Transverse colon (tissue), 4 donors: ENCODE data around the gene C10orf95. TPM values are rescaled to one million over a fixed set of nuclear protein-coding genes. Genes with fewer than 3 reads are reported as not detected.
"Not testable (repeated sequence)": the region's sequence is repeated elsewhere in the genome, so short reads cannot be mapped to it uniquely, and the experiment has no call there.

Experiments used
- DNase-seq: peaks from one replicate; pipeline ENCODE4 v3.0.0-alpha.2; 2019
- H3K27ac ChIP-seq, 4 donors: fragments of 200-600 bp; sonication (generic); 2 replicates each; pipeline ENCODE4 v1.5.1; 2016 to 2018; ENCODE audit warnings: inconsistent platforms in 4 of 4
- H3K27me3 ChIP-seq: fragments of 200-600 bp; sonication (generic); 2 replicates; pipeline ENCODE4 v1.5.1; 2017; ENCODE audit warnings: inconsistent platforms
- H3K36me3 ChIP-seq, 4 donors: fragments of 200-600 bp; sonication (generic); 2 replicates each; pipeline ENCODE4 v1.5.1; 2017 to 2019; ENCODE audit warnings: inconsistent platforms in 4 of 4
- H3K4me1 ChIP-seq, 4 donors: fragments of 200-600 bp; sonication (generic); 2 replicates each; pipeline ENCODE4 v1.5.1; 2017 to 2020; ENCODE audit warnings: inconsistent platforms in 4 of 4
- H3K4me3 ChIP-seq, 4 donors: fragments of 200-600 bp; sonication (generic); 1 replicate in 1 of 4; 2 replicates in 3 of 4; pipeline versions ENCODE4 v1.5.1 to v1.6.1; 2017 to 2019; ENCODE audit warnings: inconsistent platforms in 4 of 4
- H3K9me3 ChIP-seq, 2 donors: fragments of 200-600 bp; sonication (generic); 2 replicates each; pipeline ENCODE4 v1.5.1; 2017 to 2019; ENCODE audit warnings: inconsistent platforms in 2 of 2
- EP300 ChIP-seq: sonication (generic); formaldehyde crosslinking; IDR thresholded peaks from one replicate; pipeline ENCODE4 v1.6.1; 2017; ENCODE audit warnings: antibody characterized with exemption, low read depth
- POLR2A ChIP-seq: fragments of 450-650 bp; IDR thresholded peaks from one replicate; pipeline ENCODE4 v1.6.1; 2016; ENCODE audit warnings: antibody characterized with exemption, mild to moderate bottlenecking, moderate library complexity
- POLR2AphosphoS5 ChIP-seq, 3 donors: sonication (generic); formaldehyde crosslinking; IDR thresholded peaks; one replicate each; pipeline ENCODE4 v1.6.1; 2016; ENCODE audit warnings: antibody characterized with exemption in 3 of 3
- WGBS, 2 donors: methylation state at CpG; one replicate each; pipeline ENCODE4 v1.1.5; 2018; ENCODE audit warnings: low coverage in 1 of 2; 5-methylcytosine and 5-hydroxymethylcytosine counted together
- in situ Hi-C, 4 donors: fragments of 200-750 bp; cut with MboI; loops; one replicate each; pipeline versions ENCODE4 v1.15.0 to v1.15.1; 2017; ENCODE audit warnings: low sequenced_read_pairs in 3 of 4, low pct_ligation_motif_present in 1 of 4, low pct_unique_long_range_greater_than_20kb in 1 of 4
- intact Hi-C: fragments of 100-400 bp; cut with DNase I; formaldehyde crosslinking; loops from one replicate; pipeline ENCODE4 v1.15.1; 2023; ENCODE audit warnings: low total_unique reads
- total RNA-seq, 4 donors: library from RNA; depleted of rRNA; stranded (reverse); fragments of >200 nt; gene quantifications; one replicate each; pipeline ENCODE4 v1.1.0, GENCODE V29; 2016
- TF ChIP-seq, protein P1 (sequence below), 5 experiments: fragments of 200-600 bp in 3 of 5; fragments of 450-650 bp in 2 of 5; sonication (generic) in 3 of 5; IDR thresholded peaks; 1 replicate in 2 of 5; 2 replicates in 3 of 5; pipeline ENCODE4 v1.5.1; 2016 to 2017; ENCODE audit warnings: antibody characterized with exemption in 5 of 5, inconsistent platforms in 3 of 5, mild to moderate bottlenecking in 2 of 5, moderate library complexity in 1 of 5

The C10orf95 gene, protein sequence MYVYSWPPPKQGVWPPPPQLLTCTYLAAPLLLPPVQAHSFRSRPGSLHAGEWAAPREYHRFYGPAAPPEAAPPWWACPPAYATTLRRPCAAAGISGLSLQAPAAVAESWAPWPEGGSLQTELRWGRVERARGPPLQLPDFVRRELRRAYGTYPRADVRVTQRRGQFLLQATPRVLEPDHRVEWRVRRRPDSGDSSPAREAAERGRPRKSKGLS
- 10 to 100 TPM in 1 of 4 donors, 1 to 10 TPM in 1, under 1 TPM in 2; 0.48 to 34.4 (median 1.1) TPM for total RNA-seq

DNA sequence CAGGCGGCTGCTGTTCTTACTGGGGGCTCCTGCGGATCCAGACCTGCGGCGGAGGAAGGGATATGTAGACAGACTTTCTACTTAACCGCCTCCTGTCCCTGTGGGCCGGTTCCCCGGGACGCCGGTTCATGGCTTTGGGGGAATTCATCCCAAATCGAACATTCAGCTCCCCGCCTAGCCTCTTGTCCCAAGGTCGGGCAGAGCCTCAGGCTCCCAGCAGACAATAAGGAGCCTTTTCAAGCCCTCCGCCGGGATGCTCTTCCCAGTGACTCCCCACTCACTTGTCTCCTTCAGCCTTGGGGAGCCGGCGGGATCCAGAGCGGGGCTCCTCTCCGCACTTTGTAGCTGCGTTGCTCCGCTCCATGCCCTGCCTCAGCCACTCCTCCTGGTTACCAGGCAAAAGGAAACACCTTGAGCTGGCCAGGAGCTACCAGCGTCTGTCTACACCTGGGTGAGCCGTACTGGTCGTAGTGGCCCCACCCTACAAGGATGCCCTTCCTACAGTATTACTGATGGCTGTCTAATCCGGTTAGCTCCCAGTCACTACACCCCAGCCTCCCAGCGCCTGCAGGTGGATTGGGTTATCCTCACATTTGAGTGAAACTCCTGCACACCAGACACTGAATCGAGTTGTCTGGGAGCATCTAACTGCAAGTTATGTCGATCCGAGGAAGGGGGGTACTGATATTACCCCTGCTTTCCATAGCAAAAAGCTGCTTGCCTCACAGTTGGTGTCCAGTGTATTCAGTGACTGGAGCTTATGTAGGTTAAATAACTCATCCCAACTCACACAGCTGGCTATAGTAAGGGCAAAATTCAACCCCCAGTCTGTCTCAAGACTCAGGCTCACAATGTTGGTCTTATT is at the start of gene C10orf95:
C10orf95 (minus strand) TSS at position 439 of the 865 bp plus-strand sequence. CDS start 450 bp downstream, outside the sequence.
- TF ChIP-seq POLR2AphosphoS5 (IDR thresholded peaks at IDR 0.05), result peak; percentile 11 to 52 (median 37)
- no peak for TF ChIP-seq EP300
- TF ChIP-seq POLR2A, result peak; percentile 52
- H3K36me3 ChIP-seq, result no peaks in the 10 kb centered on the region
- peaks cover 4 to 16% (median 9%) of the 10 kb centered on the region in 4 donors for H3K4me1 ChIP-seq
- intact Hi-C loops (no loop called here), in situ Hi-C loops (no loop called here)
- peak within 1 kb of the TSS; percentile 49 to 78 (median 74) for H3K4me3 ChIP-seq
- peak within 1 kb of the TSS; percentile 88 to 93 (median 91) for H3K27ac ChIP-seq
- no peaks in the 10 kb centered on the region for H3K9me3 ChIP-seq
- no peaks in the 10 kb centered on the region for H3K27me3 ChIP-seq
- DNase-seq, result peak; percentile 71
- 25% methylated on average over 24 of the region's 28 CpGs; no CpG with 5 or more reads in 1 of the 2 donors for WGBS, 2 donors

DNA sequence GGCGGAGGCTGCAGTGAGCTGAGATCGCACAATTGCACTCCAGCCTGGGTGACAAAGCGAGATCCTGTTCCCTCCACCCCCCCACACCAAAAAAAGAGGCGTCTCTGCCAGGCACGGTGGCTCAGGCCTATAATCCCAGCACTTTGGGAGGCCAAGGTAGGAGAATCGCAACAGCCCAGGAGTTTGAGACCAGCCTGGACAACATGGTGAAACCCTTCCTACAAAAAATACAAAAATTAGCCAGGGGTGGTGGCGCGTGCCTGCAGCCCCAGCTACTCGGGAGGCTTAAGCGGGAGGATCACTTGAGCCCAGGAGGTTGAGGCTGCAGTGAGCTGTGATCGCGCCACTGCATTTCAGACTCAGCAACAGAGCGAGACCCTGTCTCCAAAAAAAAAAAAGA is 49.3 kb upstream of the C10orf95 start:
- H3K4me3 ChIP-seq, H3K9me3 ChIP-seq, DNase-seq, intact Hi-C loops, H3K27me3 ChIP-seq, H3K36me3 ChIP-seq, in situ Hi-C loops: not testable (repeated sequence)
- Histone ChIP-seq H3K4me1 (peaks cover 10 to 74% (median 41%) of the 10 kb centered on the region in 4 donors), H3K27ac (peak overlapping the region; percentile 93 to 99 (median 95))
- WGBS, 2 donors, result 94% methylated on average over 13 of the region's 13 CpGs; no CpG with 5 or more reads in 1 of the 2 donors

DNA sequence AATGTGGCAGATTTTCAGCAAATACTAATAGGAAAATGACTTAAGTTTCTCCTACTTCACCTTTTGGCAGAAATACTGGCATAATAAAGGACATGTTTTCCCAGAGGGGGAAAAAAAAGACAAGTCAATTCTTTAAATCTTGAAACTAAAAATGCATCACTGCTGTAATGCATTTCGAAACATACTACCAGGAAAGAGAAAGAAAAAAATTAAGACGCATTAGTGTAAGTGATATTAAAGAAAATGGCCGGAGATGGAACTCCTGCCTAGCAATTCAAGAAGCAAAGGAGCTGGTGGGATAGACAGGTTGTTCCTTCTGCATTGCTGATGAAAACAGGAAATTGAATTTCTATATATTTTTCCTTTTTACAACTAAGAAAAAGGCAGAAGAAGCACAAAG is 48.0 kb upstream of the C10orf95 start:
- WGBS, 2 donors, result 86 to 93% methylated on average over 3 of the region's 3 CpGs

DNA sequence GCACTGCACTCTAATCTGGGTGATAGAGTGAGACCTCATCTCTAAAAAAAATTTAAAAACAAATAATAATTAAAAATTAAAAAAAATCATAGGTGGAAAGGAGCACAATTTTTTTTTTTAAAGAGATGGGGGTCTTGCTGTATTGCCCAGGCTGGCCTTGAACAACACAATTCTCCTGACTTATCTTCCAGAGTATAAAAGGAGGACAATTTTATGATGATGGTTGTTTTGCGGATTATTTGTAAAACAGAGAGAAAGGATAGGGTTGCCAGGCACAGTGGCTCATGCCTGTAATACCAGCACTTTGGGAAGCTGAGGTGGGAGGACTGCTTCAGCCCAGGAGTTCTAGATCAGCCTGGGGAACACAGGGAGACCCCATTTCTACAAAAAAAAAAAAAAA is 46.2 kb upstream of the C10orf95 start:
- intact Hi-C loops (no loop called here), in situ Hi-C loops (no loop called here)
- TF ChIP-seq, protein P1, sequence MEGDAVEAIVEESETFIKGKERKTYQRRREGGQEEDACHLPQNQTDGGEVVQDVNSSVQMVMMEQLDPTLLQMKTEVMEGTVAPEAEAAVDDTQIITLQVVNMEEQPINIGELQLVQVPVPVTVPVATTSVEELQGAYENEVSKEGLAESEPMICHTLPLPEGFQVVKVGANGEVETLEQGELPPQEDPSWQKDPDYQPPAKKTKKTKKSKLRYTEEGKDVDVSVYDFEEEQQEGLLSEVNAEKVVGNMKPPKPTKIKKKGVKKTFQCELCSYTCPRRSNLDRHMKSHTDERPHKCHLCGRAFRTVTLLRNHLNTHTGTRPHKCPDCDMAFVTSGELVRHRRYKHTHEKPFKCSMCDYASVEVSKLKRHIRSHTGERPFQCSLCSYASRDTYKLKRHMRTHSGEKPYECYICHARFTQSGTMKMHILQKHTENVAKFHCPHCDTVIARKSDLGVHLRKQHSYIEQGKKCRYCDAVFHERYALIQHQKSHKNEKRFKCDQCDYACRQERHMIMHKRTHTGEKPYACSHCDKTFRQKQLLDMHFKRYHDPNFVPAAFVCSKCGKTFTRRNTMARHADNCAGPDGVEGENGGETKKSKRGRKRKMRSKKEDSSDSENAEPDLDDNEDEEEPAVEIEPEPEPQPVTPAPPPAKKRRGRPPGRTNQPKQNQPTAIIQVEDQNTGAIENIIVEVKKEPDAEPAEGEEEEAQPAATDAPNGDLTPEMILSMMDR (IDR thresholded peaks at IDR 0.05), result no peak
- TF ChIP-seq POLR2A, result no peak
- TF ChIP-seq EP300, result no peak
- no peak for TF ChIP-seq POLR2AphosphoS5 (IDR thresholded peaks at IDR 0.05)
- Histone ChIP-seq H3K36me3 (no peaks in the 10 kb centered on the region), H3K4me1 (peaks cover 13 to 78% (median 36%) of the 10 kb centered on the region in 4 donors), H3K27me3 (no peaks in the 10 kb centered on the region), H3K27ac (no peak overlapping the region), H3K4me3 (no peak overlapping the region), H3K9me3 (no peaks in the 10 kb centered on the region)
- 89 to 100% methylated on average over 1 of the region's 1 CpG for WGBS, 2 donors
- no peak for DNase-seq

More for the DNA sequence above, 48.0 kb upstream of the C10orf95 start:
- peak overlapping the region in 1 of 4 donors; percentile 36 for H3K27ac ChIP-seq
- DNase-seq, result no peak
- in situ Hi-C loops, result no loop called here
- no peak overlapping the region for H3K4me3 ChIP-seq
- H3K27me3 ChIP-seq, result no peaks in the 10 kb centered on the region
- intact Hi-C loops, result no loop called here
- H3K4me1 ChIP-seq, result peaks cover 10 to 69% (median 30%) of the 10 kb centered on the region in 4 donors
- no peaks in the 10 kb centered on the region for H3K9me3 ChIP-seq
- no peaks in the 10 kb centered on the region for H3K36me3 ChIP-seq
- TF ChIP-seq EP300 (no peak), POLR2AphosphoS5 (IDR thresholded peaks at IDR 0.05) (no peak), POLR2A (no peak)
- TF ChIP-seq, protein P1 (IDR thresholded peaks at IDR 0.05), result no peak

DNA sequence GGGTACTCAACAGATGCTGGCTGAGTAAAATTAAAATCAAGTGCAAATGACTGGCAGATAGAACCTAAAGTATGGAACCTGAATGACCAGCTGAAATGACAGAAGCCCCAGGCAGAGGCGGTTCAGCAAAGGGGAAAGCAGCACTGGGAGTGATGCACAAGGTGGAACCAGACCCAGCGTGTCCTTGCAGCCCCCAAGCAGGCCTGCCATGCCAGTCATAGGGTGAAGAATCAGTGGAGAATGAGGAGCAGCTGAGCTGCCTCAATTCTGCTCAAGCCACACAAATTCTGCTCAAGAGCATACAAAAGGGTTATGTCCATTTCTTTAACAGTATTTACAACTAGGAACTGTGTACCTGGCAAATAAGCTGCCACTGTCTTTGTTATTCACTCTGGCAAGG is 42.4 kb upstream of the C10orf95 start:
- in situ Hi-C loops, result no loop called here
- Histone ChIP-seq H3K4me1 (peaks cover 7 to 53% (median 23%) of the 10 kb centered on the region in 4 donors), H3K27ac (peak overlapping the region in 3 of 4 donors; percentile 47 to 72 (median 70))

More for the DNA sequence above, 42.4 kb upstream of the C10orf95 start:
- H3K36me3 ChIP-seq, result peaks cover 0 to 14% (median 6%) of the 10 kb centered on the region in 4 donors
- 93 to 95% methylated on average over 2 of the region's 2 CpGs for whole genome bisulfite sequencing, 2 donors
- intact Hi-C loops, result no loop called here
- no peak overlapping the region for H3K4me3 ChIP-seq
- DNase-seq, result no peak
- no peaks in the 10 kb centered on the region for H3K9me3 ChIP-seq
- H3K27me3 ChIP-seq, result no peaks in the 10 kb centered on the region
- TF ChIP-seq, protein P1 (IDR thresholded peaks at IDR 0.05), result no peak
- no peak for TF ChIP-seq POLR2AphosphoS5 (IDR thresholded peaks at IDR 0.05)
- TF ChIP-seq EP300, result no peak
- TF ChIP-seq POLR2A, result no peak
